ENCODE results near the gene DPEP2. TPM values are rescaled to one million over a fixed set of nuclear protein-coding genes. Genes with fewer than 3 reads are reported as not detected.

The DPEP2 gene
- total RNA-seq, 2 experiments from 2014 or later = 1.3 to 1.5 TPM

GRCh38 chr16:67945392-67945933 lies 53.8 kb downstream of the DPEP2 start:
- ChIA-PET CTCF (interaction anchor here (0.8 kb wide), 1 partner anchor 11 kb away, joined by 3 read pairs; no protein-coding TSS in a partner anchor), POLR2A (interaction anchor here (0.5 kb wide), 1 partner anchor 42 kb away, joined by 6 read pairs; no protein-coding TSS in a partner anchor)

DNA sequence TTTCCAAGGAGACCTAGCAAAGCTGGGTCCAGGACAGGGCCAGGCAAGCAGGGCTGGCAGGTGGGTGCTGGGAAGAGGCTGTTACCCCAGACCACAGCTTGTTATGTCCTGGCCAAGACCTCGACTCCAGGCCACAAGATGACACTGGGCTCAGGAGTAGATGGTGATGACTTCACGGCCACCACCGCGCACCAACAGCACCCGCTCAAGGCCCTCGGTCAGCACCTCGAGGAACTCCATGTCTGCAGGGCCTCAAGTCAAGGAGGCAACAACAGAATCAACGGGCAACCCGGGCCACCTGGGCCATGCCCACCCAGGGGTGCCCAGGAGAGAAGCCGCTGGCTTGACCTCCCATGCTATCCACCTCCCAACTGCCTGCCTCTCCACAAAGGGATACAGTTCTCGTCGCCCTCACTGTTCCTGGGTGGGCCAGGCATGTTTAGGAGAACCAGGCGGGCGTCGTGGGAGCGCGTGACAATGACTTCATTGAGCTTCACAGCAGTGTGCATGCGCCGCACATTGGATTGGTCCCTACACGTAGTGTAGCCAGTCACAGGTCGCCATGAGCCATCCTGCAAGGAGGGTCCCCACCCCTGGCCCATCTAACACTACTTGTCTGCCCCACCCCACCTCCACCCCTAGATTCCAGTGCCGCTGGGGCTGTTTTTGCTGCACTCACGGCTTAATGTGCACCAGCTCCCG lies 54.4 kb downstream of the DPEP2 start:
- POLR2A ChIA-PET = interaction anchor here (0.5 kb wide), 1 partner anchor 41 kb away, joined by 6 read pairs; no protein-coding TSS in a partner anchor
- CTCF ChIA-PET = interaction anchor here (0.8 kb wide), 1 partner anchor 10 kb away, joined by 3 read pairs; no protein-coding TSS in a partner anchor

- ChIA-PET CTCF (interaction anchor here (0.7 to 0.8 kb wide), 2 partner anchors 50 to 60 kb away, joined by 3 read pairs; no protein-coding TSS in a partner anchor), POLR2A (no interaction called here)
Observed at GRCh38 chr16:67943619-67944504, 55.4 kb downstream of the DPEP2 start, which contains the start of gene LCAT. Gene LCAT (minus strand): TSS chr16:67944120. CDS start chr16:67944101, 19 bp downstream.

- POLR2A ChIA-PET = no interaction called here
- CTCF ChIA-PET = interaction anchor here (0.7 to 1.2 kb wide), 4 partner anchors 22 to 123 kb away, joined by 3 to 6 read pairs (median 3); no protein-coding TSS in a partner anchor
Observed at GRCh38 chr16:67943256-67943618, 56.0 kb downstream of the DPEP2 start.

DNA sequence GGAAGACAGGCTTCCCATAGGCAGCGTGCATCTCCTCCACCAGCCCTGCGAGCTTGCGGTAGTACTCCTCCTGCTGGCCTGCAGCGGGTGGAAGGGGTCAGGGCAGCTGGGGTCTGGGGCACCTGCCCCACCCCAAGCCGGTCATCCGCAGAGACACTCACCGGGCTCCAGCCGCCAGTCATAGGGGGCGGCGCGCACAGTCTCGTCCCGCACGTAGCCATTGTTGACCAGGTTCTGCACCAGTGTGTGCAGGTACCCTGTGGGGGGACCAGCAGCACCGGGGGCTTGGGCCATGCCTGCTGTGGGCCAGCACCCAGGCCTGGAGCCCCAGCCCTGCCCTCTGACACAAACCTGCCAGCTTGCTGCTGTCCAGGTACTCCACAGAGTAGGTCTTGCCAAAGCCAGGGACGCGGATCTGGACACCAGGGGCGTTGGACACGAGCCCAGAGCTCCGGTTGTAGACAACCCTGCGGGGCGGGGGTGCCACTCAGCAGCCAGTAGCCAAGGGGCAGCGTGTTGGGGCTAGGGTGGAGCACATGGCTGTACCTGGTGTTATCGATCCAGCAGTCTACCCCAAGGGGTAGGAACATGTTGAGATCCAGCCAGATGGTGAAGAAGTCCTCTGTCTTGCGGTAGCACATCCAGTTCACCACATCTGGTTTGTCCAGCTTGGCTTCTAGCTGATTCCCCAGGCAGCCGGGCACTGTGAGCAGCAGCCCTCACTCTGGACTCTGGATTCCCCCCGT lies 56.6 kb downstream of the DPEP2 start:
- ChIA-PET POLR2A (interaction anchor here (0.8 kb wide), 1 partner anchor 35 kb away, joined by 3 read pairs; no protein-coding TSS in a partner anchor), CTCF (interaction anchor here (0.7 to 2.4 kb wide), 15 partner anchors 9 to 126 kb away, joined by 3 to 8 read pairs (median 3); no protein-coding TSS in a partner anchor)

DNA sequence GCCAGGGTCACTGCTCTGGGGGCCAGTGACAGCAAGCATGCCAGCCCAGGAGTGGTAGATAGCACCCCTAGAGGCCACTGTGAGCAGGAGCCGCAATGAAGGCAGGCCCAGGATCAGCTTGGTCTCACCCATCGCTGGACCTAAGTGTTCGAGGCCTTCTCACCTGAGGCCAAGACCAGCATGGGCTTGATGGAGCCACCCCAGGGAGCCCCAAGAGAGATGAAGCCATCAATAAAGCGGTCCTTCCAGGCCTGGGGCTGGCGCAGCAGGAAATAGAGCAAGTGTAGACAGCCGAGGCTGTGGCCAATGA lies 57.1 kb downstream of the DPEP2 start:
- ChIA-PET CTCF (interaction anchor here (0.8 to 2.4 kb wide), 14 partner anchors 9 to 126 kb away, joined by 3 to 8 read pairs (median 4); no protein-coding TSS in a partner anchor), POLR2A (interaction anchor here (0.8 kb wide), 1 partner anchor 35 kb away, joined by 3 read pairs; no protein-coding TSS in a partner anchor)

DNA sequence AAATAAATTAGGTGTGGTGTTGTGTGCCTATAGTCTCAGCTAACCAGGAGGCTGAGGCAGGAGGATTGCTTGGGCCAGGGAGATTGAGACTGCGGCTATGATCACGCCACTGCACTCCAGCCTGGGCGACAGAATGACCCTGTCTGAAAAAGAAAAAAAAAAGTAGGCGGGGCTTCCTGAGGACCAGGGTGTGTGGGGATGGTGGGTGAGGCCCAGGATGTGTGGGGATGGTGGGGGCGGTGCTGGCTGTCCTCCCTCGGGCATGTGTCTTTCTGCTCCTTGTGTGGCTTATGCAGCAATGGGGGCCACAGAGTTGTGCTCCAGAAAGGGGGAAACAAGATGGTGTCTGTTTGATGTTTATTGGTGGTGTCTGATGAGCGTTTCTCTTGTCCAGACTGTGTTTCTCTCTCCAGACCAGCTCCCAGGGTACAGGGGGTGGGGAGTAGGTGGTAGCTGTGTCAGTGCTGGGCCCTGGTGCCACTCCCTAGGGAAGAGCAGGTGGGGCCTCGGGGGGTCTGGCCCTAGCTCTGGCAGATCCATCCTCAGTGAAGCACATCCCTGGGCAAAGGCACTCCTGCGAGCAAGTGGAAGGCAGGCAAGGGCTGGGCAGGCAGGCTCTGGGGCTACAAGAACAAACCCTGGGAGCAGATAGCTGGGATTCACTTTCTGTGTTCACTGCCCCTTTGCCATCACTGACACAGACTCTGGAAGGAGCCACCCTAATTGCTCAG lies 57.6 kb downstream of the DPEP2 start:
- ChIA-PET CTCF (interaction anchor here (0.8 to 2.4 kb wide), 14 partner anchors 10 to 419 kb away, joined by 3 to 8 read pairs (median 4); partner anchors contain the start of genes DDX28 and DUS2), POLR2A (interaction anchor here (0.8 kb wide), 1 partner anchor 34 kb away, joined by 3 read pairs; no protein-coding TSS in a partner anchor)

GRCh38 chr16:67940446-67941089 lies 58.7 kb downstream of the DPEP2 start:
- ChIA-PET CTCF (interaction anchor here (0.7 to 2.4 kb wide), 9 partner anchors 10 to 420 kb away, joined by 3 to 9 read pairs (median 4); partner anchors contain the start of genes DDX28 and DUS2), POLR2A (interaction anchor here (0.6 to 0.9 kb wide), 4 partner anchors 9 to 29 kb away, joined by 3 to 4 read pairs (median 3); no protein-coding TSS in a partner anchor)

DNA sequence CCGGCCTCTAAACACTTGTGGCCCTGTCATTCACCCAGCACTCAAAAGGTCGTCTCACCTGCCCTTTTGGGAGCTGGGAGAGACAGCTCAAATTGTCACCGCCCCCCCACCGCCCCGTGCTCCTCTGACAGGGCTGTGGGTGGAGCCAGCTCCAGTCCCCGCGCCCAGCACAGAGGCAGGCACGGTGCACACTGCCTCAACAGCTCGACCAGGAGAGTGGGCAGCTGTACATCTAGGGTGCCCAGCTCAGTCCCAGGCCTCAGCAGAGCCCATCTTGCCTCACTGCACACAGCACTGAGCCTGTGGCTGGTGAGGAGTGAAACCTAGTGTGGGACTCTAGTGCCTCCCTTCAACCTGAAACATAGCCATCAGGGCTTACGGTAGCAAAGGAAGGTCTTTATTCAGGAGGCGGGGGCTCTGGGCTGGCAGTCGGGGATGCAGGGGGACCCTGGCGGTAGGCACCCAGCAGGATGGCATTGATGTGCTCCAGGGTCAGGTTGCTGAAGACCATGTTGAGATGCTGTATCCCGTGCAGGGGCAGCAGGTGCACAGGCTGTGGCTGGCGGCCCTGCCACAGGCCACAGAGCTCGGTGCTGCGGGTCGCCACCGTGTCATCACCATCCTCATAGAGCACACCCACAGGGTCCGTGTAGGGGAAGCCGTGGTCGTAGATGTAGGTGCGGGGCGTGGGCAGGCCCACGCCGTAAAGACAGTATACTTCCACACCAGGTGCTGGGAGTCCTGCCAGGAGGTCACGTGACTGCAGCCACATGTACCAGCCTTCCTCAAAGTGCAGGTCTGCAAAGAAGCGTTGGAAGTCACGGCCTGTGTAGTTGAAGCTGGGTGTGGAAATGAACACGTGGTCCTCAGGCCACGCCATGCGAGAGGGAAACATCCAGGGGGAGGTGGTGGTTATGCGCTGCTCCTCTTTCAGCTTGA lies 59.5 kb downstream of the DPEP2 start:
- CTCF ChIA-PET = interaction anchor here (0.7 to 1.8 kb wide), 8 partner anchors 9 to 123 kb away, joined by 3 to 9 read pairs (median 4); partner anchors contain the start of genes DDX28 and DUS2
- POLR2A ChIA-PET = interaction anchor here (0.6 to 0.9 kb wide), 3 partner anchors 10 to 56 kb away, joined by 3 to 4 read pairs (median 3); no protein-coding TSS in a partner anchor

- ChIA-PET CTCF (interaction anchor here (0.7 to 1.5 kb wide), 4 partner anchors 33 to 136 kb away, joined by 3 to 7 read pairs (median 4); partner anchors contain the start of gene NRN1L), POLR2A (interaction anchor here (1.0 kb wide), 1 partner anchor 13 kb away, joined by 5 read pairs; no protein-coding TSS in a partner anchor)
Observed at GRCh38 chr16:67937713-67938112, 61.6 kb downstream of the DPEP2 start.

Other genes with a start within 250 kb of the DPEP2 start
- 10 to 100 TPM; 18.0 to 18.7 TPM for gene RANBP10, start 192.9 kb downstream of the DPEP2 start, total RNA-seq
- 1 to 10 TPM in 1 of 2 experiments, under 1 TPM in 1; 0.84 to 1.7 TPM for gene TSNAXIP1, start 192.6 kb downstream of the DPEP2 start, total RNA-seq
- 10 to 100 TPM; 53.4 to 53.9 TPM for gene THAP11, start 157.2 kb downstream of the DPEP2 start, total RNA-seq
- gene NUTF2, start 152.6 kb downstream of the DPEP2 start, total RNA-seq = 100 to 1,000 TPM; 176 to 179 TPM
- gene CENPT, start 151.8 kb downstream of the DPEP2 start, total RNA-seq = 10 to 100 TPM; 49.3 to 50.7 TPM
- gene EDC4, start 126.4 kb downstream of the DPEP2 start, total RNA-seq = 100 to 1,000 TPM; 102 to 104 TPM
- 1 to 10 TPM in 1 of 2 experiments, under 1 TPM in 1; 0.59 to 1.1 TPM for gene NRN1L, start 114.6 kb downstream of the DPEP2 start, total RNA-seq
- 10 to 100 TPM; 13.4 to 14.7 TPM for gene PSKH1, start 106.2 kb downstream of the DPEP2 start, total RNA-seq
- gene CTRL, start 67.6 kb downstream of the DPEP2 start, total RNA-seq = 1 to 10 TPM; 2.7 to 4.5 TPM
- 100 to 1,000 TPM; 176 to 185 TPM for gene PSMB10, start 62.6 kb downstream of the DPEP2 start, total RNA-seq
- 10 to 100 TPM; 14.3 to 15.1 TPM for gene LCAT, start 55.4 kb downstream of the DPEP2 start, total RNA-seq
- 10 to 100 TPM; 42.6 to 44.4 TPM for gene SLC12A4, start 30.8 kb downstream of the DPEP2 start, total RNA-seq
- gene DPEP3, start 19.0 kb downstream of the DPEP2 start, total RNA-seq = under 1 TPM; 0.17 to 0.40 TPM
- not detected for gene DPEP2NB, start 16.4 kb upstream of the DPEP2 start, total RNA-seq
- 10 to 100 TPM; 27.5 to 28.8 TPM for gene DDX28, start 23.7 kb upstream of the DPEP2 start, total RNA-seq
- 10 to 100 TPM; 37.1 to 40.3 TPM for gene DUS2, start 23.8 kb upstream of the DPEP2 start, total RNA-seq
- gene NFATC3, start 85.9 kb upstream of the DPEP2 start, total RNA-seq = 10 to 100 TPM; 93.1 to 95.4 TPM
- gene ESRP2, start 236.6 kb upstream of the DPEP2 start, total RNA-seq = under 1 TPM; 0.27 to 0.48 TPM
- gene PLA2G15, start 245.9 kb upstream of the DPEP2 start, total RNA-seq = 1 to 10 TPM; 9.3 to 9.5 TPM

All from activated CD8-positive, alpha-beta memory T cell treated with anti-CD3 and anti-CD28 coated beads for 36 hours (primary cell).